GM18951 (cell line): Measurements from ENCODE around the gene CLEC4C.
"Not testable (repeated sequence)": the region's sequence is repeated elsewhere in the genome, so short reads cannot be mapped to it uniquely, and the experiment has no call there.

Source experiments
- POLR2A ChIP-seq: IDR thresholded peaks from 4 replicates; pipeline ENCODE4 v1.6.1; 2011; ENCODE audit warnings: mild to moderate bottlenecking; ENCODE audit not compliant: insufficient read length, insufficient read depth; ENCODE audit errors: extremely low read depth
- in situ Hi-C: fragments of 300-500 bp; cut with MboI; formaldehyde crosslinking; loops from one replicate; pipeline ENCODE4 v1.12.0; 2022; ENCODE audit warnings: low sequenced_read_pairs, mixed read lengths, inconsistent platforms; ENCODE audit not compliant: unreplicated experiment

Gene CLEC4C, protein sequence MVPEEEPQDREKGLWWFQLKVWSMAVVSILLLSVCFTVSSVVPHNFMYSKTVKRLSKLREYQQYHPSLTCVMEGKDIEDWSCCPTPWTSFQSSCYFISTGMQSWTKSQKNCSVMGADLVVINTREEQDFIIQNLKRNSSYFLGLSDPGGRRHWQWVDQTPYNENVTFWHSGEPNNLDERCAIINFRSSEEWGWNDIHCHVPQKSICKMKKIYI

GRCh38 chr12:7747246-7747645 is at the start of gene CLEC4C:
TSS of gene CLEC4C (minus strand) at chr12:7747375. CDS start at chr12:7747348, 27 bp downstream.
- TF ChIP-seq POLR2A: no peak
- in situ Hi-C loops: no loop called here

DNA sequence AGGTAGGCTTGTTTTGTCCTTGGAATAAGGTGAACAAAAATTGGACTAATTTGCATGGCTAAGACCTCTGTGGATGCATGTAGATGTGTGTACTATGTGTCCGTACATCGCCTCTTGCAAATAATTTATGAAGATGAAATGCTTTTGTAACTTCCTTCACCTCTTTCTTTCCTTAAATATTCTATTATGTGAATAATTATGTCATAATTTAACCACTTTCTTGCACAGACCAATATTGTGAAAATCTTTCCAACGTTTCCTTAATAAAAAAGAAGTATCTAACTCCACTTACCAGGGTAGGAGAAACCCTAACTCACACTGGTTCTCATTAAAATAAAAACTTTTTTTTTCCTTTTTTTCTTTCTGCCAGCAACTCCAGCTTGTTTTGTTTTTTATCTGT is 46.0 kb upstream of the CLEC4C start:
- in situ Hi-C loops: no loop called here
- TF ChIP-seq POLR2A: no peak

GRCh38 chr12:7788884-7789528 is 41.8 kb upstream of the CLEC4C start, which contains the start of gene NANOG:
TSS of gene NANOG (plus strand) at chr12:7789402. CDS start at chr12:7789615, 213 bp downstream.
- in situ Hi-C loops: not testable (repeated sequence)

GRCh38 chr12:7788294-7788660 is 41.1 kb upstream of the CLEC4C start:
- TF ChIP-seq POLR2A: no peak

DNA sequence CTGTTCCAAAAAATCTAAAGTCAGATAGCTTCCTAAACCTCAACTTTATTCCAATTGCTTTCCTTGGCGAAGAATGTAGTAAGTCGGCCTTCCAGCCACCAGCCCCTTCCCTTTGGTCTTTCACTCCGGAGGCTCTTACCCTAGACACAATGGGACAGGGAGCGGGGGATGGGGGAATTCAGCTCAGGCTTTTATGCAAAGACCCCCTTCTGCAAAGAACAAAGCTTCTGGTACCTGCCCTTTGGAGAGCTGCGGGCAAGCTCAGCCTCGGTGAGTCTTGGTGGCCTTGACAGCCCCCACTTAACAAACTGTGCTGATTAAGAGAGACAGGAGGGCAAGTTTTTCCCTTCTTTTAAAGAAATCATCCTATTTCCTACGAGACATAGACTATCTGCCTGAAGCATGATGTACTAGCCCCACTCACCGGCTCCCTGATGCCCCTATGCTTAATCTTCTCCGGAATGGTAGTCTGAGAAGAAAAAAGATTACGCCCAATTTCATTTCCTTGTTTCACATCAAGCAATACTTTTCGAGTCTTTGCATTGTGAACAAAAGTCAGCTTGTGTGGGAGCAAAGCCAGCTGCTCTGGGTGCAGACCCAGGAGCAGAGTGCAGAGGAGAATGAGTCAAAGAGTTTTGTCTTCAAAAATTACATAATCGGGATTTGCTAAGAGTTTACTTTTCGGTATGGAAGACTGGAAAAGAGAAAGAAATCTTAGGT is 40.6 kb upstream of the CLEC4C start:
- TF ChIP-seq POLR2A: no peak
- in situ Hi-C loops: no loop called here

More at GRCh38 chr12:7788294-7788660, 41.1 kb upstream of the CLEC4C start:
- in situ Hi-C loops: no loop called here

GRCh38 chr12:7784701-7785100 is 37.5 kb upstream of the CLEC4C start:
- in situ Hi-C loops: no loop called here
- no peak for TF ChIP-seq POLR2A

DNA sequence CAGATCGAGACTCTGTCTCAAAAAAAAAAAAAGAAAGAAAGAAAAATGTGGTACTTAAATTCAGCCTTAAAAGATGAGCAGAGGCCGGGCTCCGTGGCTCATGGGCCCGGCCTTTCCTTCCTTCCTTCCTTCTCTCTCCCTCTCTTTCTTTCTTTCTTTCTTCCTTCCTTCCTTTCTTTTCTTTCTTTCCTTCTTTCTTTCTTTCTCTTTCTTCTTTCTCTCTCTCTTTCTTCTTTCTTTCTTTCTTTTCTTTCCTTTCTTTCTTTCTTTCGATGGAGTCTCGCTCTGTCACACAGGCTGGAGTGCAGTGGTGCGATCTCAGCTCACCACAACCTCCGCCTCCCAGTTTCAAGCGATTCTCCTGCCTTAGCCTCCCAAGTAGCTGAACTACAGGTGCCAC is 36.3 kb upstream of the CLEC4C start:
- in situ Hi-C loops: not testable (repeated sequence)

DNA sequence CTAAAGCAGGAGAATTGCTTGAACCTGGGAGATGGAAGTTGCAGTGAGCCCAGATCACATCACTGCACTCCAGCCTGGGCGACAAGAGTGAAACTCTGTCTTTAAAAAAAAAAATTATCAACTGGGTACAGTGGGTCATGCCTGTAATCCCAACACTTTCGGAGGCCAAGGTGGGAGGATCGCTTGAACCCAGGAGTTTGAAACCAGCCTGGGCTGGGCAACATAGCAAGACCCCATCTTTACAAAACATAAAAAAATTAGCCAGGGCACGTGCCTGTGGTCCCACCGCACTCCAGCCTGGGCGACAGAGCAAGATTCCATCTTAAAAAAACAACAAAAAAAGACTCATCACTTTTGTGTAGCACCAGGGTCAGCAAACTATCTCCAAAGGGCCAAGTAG is 34.9 kb upstream of the CLEC4C start:
- TF ChIP-seq POLR2A: no peak
- in situ Hi-C loops: no loop called here

GRCh38 chr12:7781274-7781673 is 34.1 kb upstream of the CLEC4C start:
- TF ChIP-seq POLR2A: no peak
- in situ Hi-C loops: no loop called here

GRCh38 chr12:7769999-7770398 is 22.8 kb upstream of the CLEC4C start:
- TF ChIP-seq POLR2A: no peak
- in situ Hi-C loops: no loop called here

DNA sequence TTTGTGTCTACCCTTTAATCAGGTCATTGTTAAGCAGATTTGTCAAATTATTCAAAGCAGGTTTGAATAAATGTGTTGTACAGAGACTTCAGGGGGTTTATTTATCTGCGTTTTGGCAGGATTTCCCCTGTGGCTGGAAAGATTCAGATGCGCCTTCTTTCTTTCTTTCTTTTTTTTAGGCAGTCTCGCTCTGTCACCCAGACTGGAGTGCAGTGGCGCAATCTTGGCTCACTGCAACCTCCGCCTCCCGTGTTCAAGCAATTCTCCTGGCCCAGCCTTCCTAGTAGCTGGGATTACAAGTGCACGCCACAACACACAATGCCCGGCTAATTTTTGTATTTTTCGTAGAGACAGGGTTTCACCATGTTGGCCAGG is 11.6 kb upstream of the CLEC4C start:
- TF ChIP-seq POLR2A: no peak
- in situ Hi-C loops: no loop called here

- no peak for TF ChIP-seq POLR2A
- in situ Hi-C loops: no loop called here
These were observed 9.8 kb upstream of the CLEC4C start for GRCh38 chr12:7756993-7757392.

- in situ Hi-C loops: not testable (repeated sequence)
These were observed 8.5 kb upstream of the CLEC4C start for GRCh38 chr12:7755668-7756067.

DNA sequence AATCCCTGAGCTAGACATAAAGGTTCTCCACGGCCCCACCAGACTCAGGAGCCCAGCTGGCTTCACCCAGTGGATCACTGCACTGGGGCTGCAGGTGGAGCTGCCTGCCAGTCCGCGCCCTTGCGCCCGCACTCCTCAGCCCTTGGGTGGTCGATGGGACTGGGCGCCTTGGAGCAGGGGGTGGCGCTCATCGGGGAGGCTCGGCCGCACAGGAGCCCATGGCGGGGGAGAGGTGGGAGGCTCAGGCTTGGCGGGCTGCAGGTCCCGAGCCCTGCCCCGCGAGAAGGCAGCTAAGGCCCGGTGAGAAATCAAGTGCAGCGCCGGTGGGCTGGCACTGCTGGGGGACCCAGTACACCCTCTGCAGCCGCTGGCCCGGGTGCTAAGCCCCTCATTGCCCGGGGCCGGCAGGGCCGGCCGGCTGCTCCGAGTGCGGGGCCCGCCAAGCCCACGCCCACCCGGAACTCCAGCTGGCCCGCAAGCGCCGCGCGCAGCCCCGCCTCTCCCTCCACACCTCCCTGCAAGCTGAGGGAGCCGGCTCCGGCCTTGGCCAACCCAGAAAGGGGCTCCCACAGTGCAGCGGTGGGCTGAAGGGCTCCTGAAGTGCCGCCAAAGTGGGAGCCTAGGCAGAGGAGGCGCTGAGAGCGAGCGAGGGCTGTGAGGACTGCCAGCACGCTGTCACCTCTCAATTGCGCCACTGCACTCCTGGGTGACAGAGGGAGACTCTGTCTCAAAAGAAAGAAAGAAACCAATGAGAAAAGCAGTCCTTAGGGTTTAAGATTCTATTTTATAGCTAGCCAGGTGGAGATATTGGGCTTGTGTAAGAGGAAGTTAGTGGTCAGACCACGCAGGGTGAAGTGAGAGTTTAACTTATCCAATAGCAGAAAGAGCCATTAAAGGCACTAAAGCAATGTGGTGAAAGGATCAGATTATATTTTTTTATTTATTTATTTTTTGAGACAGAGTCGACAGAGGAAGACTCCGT is 5.1 kb upstream of the CLEC4C start:
- in situ Hi-C loops: not testable (repeated sequence)
